ENCODE results near the gene NAA11. TPM values are rescaled to one million over a fixed set of nuclear protein-coding genes. Genes with fewer than 3 reads are reported as not detected.

The NAA11 gene
- total RNA-seq, 1 experiment from 2014 or later = not detected

DNA sequence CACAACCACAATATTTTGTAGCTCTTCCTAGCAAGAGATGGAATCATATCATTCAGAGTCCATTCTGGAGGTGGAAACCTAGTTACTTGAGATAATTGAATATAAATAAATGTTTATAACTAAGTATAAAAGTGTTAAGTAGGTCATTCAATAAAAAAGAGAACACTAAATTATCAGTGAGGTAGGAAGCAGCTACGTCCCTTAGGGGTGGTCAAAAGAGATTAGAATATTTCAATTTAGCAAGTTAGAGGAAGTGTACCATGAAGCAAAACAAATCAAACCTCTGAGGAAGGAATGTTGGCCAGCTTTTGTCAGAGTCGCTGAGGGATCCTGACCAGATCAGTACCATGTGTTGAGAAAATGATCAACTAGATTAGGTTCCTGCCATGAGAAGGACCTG, 44.2 kb upstream of the NAA11 start:
- Histone ChIP-seq H2AK5ac (ENCODE audit: insufficient read length, low read length) (no peak overlapping the region), H4K91ac (ENCODE audit: insufficient read length, low read depth, low read length) (no peak overlapping the region), H3K14ac (ENCODE audit: insufficient read depth, low read length) (no peak overlapping the region), H3K27me3 (ENCODE audit: insufficient read depth, low read length) (no peaks in the 10 kb centered on the region), H2AFZ (ENCODE audit: low read length) (no peak overlapping the region), H3K23ac (ENCODE audit: insufficient read length, low read depth, low read length) (no peak overlapping the region), H3K18ac (ENCODE audit: insufficient read length, low read depth, low read length) (no peak overlapping the region), H2BK5ac (ENCODE audit: insufficient read length, low read length) (no peak overlapping the region), H3K56ac (ENCODE audit: insufficient read length, low read depth, low read length) (no peak overlapping the region), H2BK120ac (ENCODE audit: low read depth, low read length, poor library complexity, severe bottlenecking) (no peak overlapping the region), H3K4ac (ENCODE audit: low read depth, low read length) (no peak overlapping the region), H3K9ac (ENCODE audit: extremely low read depth, insufficient read length, low read length) (no peak overlapping the region), H3K4me2 (ENCODE audit: insufficient read depth, insufficient read length, low read length) (no peak overlapping the region), H3K9me3 (ENCODE audit: control insufficient read depth, low read depth, low read length) (no peaks in the 10 kb centered on the region), H3K27ac (ENCODE audit: insufficient read length, low read depth, low read length) (no peak overlapping the region), H4K5ac (ENCODE audit: insufficient read length, low read depth, low read length) (no peak overlapping the region), H4K8ac (replicated peaks; ENCODE audit: insufficient read length, low read depth, low read length) (no peak overlapping the region), H4K20me1 (ENCODE audit: control insufficient read depth, insufficient read depth, insufficient read length) (no peaks in the 10 kb centered on the region), H2BK20ac (ENCODE audit: low read depth, low read length, poor library complexity, severe bottlenecking) (no peak overlapping the region), H3K23me2 (ENCODE audit: insufficient read length, low read depth, low read length, poor library complexity, severe bottlenecking) (no peaks in the 10 kb centered on the region), H2BK12ac (ENCODE audit: insufficient read length, low read depth, low read length) (no peak overlapping the region), H3K4me1 (ENCODE audit: insufficient read depth, low read length) (no peaks in the 10 kb centered on the region), H3K79me2 (ENCODE audit: insufficient read depth, low read length) (no peaks in the 10 kb centered on the region), H3K79me1 (ENCODE audit: insufficient read depth, low read depth, low read length, poor library complexity, severe bottlenecking) (no peaks in the 10 kb centered on the region), H2BK15ac (ENCODE audit: low read depth, low read length) (no peak overlapping the region), H3T11ph (ENCODE audit: low read length) (no peak overlapping the region)
- H3K4me1 Mint-ChIP-seq = no peaks in the 10 kb centered on the region
- no peak overlapping the region for H3K4me3 Mint-ChIP-seq
- H3K36me3 Mint-ChIP-seq (ENCODE audit: insufficient read depth in 1 of 3, low read depth in 3 of 3) = no peaks in the 10 kb centered on the region
- no peak overlapping the region for H3K27ac Mint-ChIP-seq
- TF ChIP-seq, protein P1, sequence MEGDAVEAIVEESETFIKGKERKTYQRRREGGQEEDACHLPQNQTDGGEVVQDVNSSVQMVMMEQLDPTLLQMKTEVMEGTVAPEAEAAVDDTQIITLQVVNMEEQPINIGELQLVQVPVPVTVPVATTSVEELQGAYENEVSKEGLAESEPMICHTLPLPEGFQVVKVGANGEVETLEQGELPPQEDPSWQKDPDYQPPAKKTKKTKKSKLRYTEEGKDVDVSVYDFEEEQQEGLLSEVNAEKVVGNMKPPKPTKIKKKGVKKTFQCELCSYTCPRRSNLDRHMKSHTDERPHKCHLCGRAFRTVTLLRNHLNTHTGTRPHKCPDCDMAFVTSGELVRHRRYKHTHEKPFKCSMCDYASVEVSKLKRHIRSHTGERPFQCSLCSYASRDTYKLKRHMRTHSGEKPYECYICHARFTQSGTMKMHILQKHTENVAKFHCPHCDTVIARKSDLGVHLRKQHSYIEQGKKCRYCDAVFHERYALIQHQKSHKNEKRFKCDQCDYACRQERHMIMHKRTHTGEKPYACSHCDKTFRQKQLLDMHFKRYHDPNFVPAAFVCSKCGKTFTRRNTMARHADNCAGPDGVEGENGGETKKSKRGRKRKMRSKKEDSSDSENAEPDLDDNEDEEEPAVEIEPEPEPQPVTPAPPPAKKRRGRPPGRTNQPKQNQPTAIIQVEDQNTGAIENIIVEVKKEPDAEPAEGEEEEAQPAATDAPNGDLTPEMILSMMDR (conservative IDR thresholded peaks at IDR 0.05) = no peak
- DNase-seq = no peak
- WGBS (ENCODE audit: extremely low coverage, insufficient read length, low lambda C conversion rate) = no CpG with 5 or more reads among the region's 2 CpGs
- H3K9me3 Mint-ChIP-seq = no peaks in the 10 kb centered on the region
- H3K27me3 Mint-ChIP-seq (ENCODE audit: low read depth) = no peaks in the 10 kb centered on the region

All from H9 (cell line).